Common myeloid progenitor, CD34-positive (primary cell): Measurements from ENCODE around the gene CNTN5.

Experiments used
- CTCF ChIA-PET: fragments of 350-600 bp; sonication (Branson Sonifier 250); formaldehyde crosslinking; loops from one replicate; lab custom pipeline; 2021; ENCODE audit warnings: antibody characterized with exemption; lab: Charles Lee
- POLR2A ChIA-PET: fragments of 350-600 bp; sonication (Branson Sonifier 250); formaldehyde crosslinking; loops from one replicate; lab custom pipeline; 2021; ENCODE audit warnings: antibody characterized with exemption; lab: Charles Lee
- DNase-seq, 3 donors: peaks; one replicate each; pipeline versions ENCODE4 v3.0.0 to v3.0.0-alpha.2; 2013
- H3K27ac ChIP-seq, 2 experiments: 1 replicate in 1 of 2; 2 replicates in 1 of 2; pipeline ENCODE4 v1.7.0; 2013; ENCODE audit warnings: inconsistent platforms in 2 of 2, low read length in 2 of 2, mild to moderate bottlenecking in 2 of 2, low read depth in 1 of 2, moderate library complexity in 1 of 2; ENCODE audit not compliant: severe bottlenecking in 2 of 2, insufficient read depth in 1 of 2, poor library complexity in 1 of 2
- H3K27me3 ChIP-seq, 5 experiments: replicated peaks in 2 of 5; 1 replicate in 3 of 5; 2 replicates in 2 of 5; pipeline versions ENCODE4 v1.6.1 to v1.7.0; 2013; ENCODE audit warnings: low read length in 4 of 5, mild to moderate bottlenecking in 2 of 5, moderate library complexity in 2 of 5, inconsistent platforms in 1 of 5; ENCODE audit not compliant: insufficient read depth in 5 of 5, control insufficient read depth in 4 of 5
- H3K36me3 ChIP-seq, 4 experiments: 1 replicate in 2 of 4; 2 replicates in 2 of 4; pipeline versions ENCODE4 v1.6.1 to v1.7.0; 2013; ENCODE audit warnings: low read length in 3 of 4, control low read depth in 1 of 4, mild to moderate bottlenecking in 1 of 4; ENCODE audit not compliant: control insufficient read depth in 4 of 4, insufficient read depth in 4 of 4
- H3K4me1 ChIP-seq, 4 experiments: 1 replicate in 3 of 4; 2 replicates in 1 of 4; pipeline versions ENCODE4 v1.6.1 to v1.7.1; 2013; ENCODE audit warnings: low read length in 3 of 4, mild to moderate bottlenecking in 3 of 4, control low read depth in 1 of 4, inconsistent platforms in 1 of 4, moderate library complexity in 1 of 4; ENCODE audit not compliant: control insufficient read depth in 4 of 4, insufficient read depth in 4 of 4; ENCODE audit errors: control extremely low read depth in 1 of 4
- H3K4me3 ChIP-seq, 7 experiments: 1 replicate in 4 of 7; 2 replicates in 3 of 7; pipeline versions ENCODE4 v1.5.1 to v1.7.0; 2013; ENCODE audit warnings: mild to moderate bottlenecking in 7 of 7, low read length in 6 of 7, moderate library complexity in 6 of 7, inconsistent platforms in 2 of 7, low read depth in 2 of 7, control low read depth in 1 of 7; ENCODE audit not compliant: insufficient read depth in 4 of 7, control insufficient read depth in 1 of 7; ENCODE audit errors: extremely low read depth in 1 of 7
- H3K9me3 ChIP-seq, 5 experiments: 1 replicate in 4 of 5; 2 replicates in 1 of 5; pipeline versions ENCODE4 v1.6.1 to v1.7.1; 2013; ENCODE audit warnings: low read length in 4 of 5, mild to moderate bottlenecking in 2 of 5, inconsistent platforms in 1 of 5, low read depth in 1 of 5, moderate library complexity in 1 of 5; ENCODE audit not compliant: control insufficient read depth in 4 of 5, insufficient read depth in 2 of 5; ENCODE audit errors: control extremely low read depth in 1 of 5
- WGBS: methylation state at CpG from one replicate; pipeline ENCODE4 v1.1.5; 2013; ENCODE audit not compliant: insufficient coverage; 5-methylcytosine and 5-hydroxymethylcytosine counted together

Gene CNTN5

GRCh38 chr11:100397401-100397800 is 1376.7 kb downstream of the CNTN5 start:
- ChIA-PET POLR2A (no interaction called here), CTCF (no interaction called here)
- Histone ChIP-seq H3K4me3 (no peak overlapping the region), H3K36me3 (no peaks in the 10 kb centered on the region), H3K4me1 (no peaks in the 10 kb centered on the region), H3K27me3 (no peaks in the 10 kb centered on the region), H3K9me3 (no peaks in the 10 kb centered on the region), H3K27ac (no peak overlapping the region)
- 100% methylated on average over 1 of the region's 3 CpGs for WGBS
- DNase-seq: no peak

GRCh38 chr11:100403816-100404215 is 1383.1 kb downstream of the CNTN5 start:
- Histone ChIP-seq H3K27ac (no peak overlapping the region), H3K27me3 (no peaks in the 10 kb centered on the region), H3K4me1 (no peaks in the 10 kb centered on the region), H3K4me3 (no peak overlapping the region), H3K36me3 (no peaks in the 10 kb centered on the region), H3K9me3 (peaks cover 0 to 2% (median 0%) of the 10 kb centered on the region in 5 experiments)
- no peak for DNase-seq
- CTCF ChIA-PET: no interaction called here
- POLR2A ChIA-PET: no interaction called here
- WGBS: 50% methylated on average over 1 of the region's 2 CpGs

GRCh38 chr11:100404907-100405306 is 1384.2 kb downstream of the CNTN5 start:
- CTCF ChIA-PET: no interaction called here
- POLR2A ChIA-PET: no interaction called here
- no peaks in the 10 kb centered on the region for H3K36me3 ChIP-seq
- no peaks in the 10 kb centered on the region for H3K27me3 ChIP-seq
- H3K4me3 ChIP-seq: no peak overlapping the region
- no peak for DNase-seq
- H3K4me1 ChIP-seq: no peaks in the 10 kb centered on the region
- H3K9me3 ChIP-seq: peaks cover 0 to 2% (median 0%) of the 10 kb centered on the region in 5 experiments
- WGBS: 90% methylated on average over 6 of the region's 10 CpGs
- no peak overlapping the region for H3K27ac ChIP-seq
